ENCODE measurements around the gene RAP1GAP.
A peak's percentile ranks its signal among the peaks of the same experiment; 100 is the strongest.

The RAP1GAP gene

DNA sequence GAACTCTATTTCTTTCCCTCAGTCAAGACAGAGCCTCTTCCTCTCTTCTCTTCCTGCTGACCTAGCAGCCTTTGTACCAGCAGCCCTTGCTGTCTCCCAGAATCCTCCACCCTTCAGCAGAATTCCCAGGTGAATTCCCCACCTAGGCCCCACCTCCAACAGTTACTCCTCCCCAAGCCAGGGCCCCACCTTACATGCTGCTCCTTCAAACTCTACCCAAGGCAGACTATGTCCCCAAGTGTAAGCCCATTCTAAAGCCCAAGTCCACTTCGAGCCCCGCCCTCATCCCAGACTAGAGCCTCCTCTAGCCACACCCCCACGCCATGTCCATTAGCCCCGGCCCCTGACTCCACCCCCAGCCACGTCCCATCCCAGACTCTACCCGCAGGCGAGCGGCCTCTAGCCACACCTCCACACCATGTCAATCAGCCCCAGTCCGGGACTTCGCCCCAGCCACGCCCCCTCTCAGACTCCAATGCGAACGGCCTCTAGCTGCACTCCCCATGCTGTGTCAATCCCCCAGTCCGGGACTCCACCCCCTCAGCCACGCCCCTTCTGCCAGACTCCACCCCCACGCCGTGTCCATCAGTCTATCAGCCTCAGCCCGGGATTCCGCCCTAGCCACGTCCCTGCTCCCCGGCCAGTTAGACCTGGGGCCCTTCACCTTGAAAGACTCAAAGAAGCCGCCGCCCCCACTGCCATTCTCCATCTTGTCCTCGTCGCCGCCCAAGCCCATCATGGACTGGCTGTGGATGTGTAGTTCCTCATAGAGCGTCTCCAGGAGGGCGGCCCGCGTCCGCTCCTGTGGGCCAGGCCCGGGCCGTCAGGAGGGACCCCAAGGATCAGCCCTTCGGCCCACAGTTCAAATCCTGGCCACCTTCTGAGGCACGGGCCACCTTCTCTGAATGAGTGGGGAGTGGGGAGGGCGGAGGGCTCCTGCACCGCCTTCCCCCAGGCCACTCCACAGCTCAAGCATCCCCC, 61.3 kb downstream of the RAP1GAP start:
- DNase-seq = peak; percentile 86

DNA sequence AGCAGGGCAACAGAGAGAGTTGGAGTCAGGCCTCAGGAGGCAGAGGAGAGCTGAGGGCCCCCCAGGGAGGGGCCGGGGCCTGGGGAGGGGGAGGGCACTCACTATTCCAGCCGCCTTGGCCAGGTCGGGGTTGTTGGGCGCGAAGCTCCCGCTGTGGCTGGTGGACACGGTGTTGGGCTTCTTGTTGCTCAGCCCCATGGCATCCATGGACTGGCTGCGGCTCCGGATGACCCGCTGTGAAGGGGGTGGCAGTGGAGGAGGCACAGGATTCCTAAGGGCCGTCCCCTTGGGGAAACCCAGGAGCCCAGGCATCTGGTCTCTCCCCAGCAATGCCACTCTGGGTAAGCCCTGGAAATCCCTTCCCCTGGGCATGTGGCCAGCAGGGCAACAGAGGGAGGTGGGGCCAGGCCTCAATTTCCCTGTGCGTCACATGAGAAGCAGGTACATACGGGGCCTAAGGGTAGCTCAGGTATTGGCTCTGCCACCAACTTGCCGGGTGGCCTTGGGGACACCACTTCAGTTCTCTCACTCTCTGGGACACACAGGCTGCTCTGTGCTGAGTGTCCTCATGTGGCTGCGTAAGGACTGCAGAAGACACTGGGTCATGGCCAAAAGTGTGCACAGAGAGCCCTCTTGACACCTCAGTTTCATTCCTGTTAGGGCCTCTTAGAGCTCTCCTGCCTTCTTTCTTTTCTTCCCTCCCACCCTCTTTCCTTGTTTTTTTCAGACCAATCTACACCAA, 63.0 kb downstream of the RAP1GAP start:
- no peak for DNase-seq

DNA sequence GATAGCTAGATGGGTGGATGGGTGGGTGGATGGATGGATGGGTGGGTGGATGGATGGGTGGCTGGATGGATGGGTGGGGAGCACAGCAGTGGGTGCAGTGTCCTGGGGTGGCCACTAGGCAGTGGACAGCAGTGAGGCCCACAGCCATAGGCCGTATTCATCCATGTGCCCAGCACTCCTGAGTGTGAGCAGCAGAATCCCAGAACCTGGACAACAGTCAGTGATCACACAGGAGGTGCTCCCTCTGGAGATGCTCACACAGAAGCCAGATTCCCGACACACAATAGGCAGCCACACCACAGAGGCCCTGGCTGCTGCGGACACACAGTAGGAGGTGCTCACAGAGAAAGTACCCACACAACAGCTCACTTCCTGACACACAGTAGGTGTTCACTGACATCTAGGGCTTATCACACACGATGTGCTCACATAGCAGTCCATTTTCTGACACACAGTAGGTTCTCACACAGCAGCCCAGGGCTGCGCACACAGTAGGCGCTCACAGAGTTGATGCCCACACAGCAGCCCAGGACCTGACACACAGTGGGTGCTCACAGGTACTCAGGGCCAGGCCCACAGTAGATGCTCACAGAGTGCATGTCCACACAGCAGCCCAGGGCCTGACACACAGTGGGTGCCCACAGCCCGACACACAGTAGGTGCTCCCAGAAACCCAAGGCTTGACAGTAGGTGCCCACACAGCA, 64.0 kb downstream of the RAP1GAP start:
- DNase-seq = no peak

- no peak for DNase-seq
These were observed 64.8 kb downstream of the RAP1GAP start for GRCh38 chr1:21604208-21604957.

DNA sequence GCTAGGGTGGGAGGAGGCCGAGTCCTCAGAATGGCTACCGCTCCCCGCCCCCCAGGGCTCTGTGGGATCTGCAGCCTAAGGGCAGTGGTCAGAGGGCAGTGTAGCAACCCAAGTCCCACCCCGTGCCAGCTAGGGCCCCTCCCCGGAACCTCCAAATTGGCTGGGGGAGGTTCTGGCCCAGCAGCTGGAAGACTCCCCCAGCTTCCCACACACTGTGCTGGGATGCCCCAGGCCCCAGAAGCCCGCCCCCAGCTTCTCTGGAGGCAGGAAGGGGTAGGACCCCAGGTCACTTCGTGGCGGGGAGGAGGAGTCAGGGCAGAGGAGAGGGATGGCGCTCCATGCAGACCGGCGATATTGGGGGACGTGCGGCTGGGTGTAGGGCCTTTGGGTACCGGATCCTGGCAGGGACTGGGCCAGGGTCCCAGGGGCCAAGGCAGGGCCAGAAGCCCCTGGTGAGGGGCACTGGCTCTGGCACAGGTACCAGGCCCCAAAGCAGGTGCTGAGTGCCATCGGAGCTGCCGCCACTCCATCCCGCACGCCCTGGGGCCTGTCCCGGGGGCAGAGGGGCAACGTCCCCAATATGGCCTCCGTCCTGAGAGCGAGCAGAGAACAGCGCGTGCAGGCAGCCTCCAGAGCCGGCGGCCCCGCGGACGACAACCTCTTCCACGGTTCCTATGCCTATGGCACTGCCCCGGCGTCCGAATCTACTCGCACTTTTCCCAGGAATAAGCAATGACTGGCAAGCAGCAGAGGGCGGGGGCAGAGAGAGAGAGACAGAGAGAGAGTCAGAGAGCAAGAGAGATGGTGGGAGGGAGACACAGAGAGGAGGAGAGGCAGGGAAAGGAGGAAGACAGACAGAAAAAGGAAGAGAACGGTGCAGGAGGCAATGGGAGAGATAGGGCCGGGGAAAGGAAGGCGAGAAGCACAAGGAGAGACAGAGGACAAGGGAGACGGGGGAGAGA, 65.7 kb downstream of the RAP1GAP start:
- no peak for DNase-seq

DNA sequence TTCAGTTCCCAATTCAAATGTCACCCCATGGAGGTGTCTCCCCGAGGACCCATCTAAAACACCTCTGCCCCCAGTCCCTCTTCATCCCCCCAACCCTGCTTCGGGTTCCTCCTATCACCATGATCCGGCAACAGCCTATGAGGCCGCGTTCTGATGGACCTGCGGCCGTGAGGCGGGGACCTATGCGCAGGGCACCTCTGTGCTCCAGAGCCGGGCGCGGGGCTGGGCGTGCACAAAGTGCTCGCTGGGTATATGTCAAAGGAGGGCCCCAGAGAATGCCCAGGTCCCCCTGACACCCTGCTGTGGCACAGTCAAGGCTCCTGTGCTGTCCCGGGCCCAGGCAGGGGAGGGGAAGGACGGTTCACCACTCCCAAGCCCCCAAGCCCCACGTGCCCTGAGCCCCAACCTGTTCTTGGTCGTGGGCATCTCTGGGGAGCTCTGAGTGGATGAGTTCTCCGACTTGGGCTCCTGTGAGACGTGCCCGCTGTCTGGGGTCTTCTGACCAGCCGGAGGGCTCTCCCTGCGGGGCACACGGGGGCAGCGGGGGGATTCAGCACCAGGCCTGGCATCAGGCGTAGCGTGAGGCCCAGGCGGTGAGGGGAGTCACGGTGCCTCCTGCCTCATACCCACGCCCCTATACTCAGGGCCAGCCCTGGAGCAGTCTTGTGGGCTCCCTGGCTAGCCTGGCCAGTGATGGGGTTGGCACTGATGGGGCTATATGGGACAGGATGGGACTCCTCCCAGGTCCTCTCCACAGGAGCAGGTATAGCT, 67.7 kb downstream of the RAP1GAP start:
- DNase-seq = no peak

DNA sequence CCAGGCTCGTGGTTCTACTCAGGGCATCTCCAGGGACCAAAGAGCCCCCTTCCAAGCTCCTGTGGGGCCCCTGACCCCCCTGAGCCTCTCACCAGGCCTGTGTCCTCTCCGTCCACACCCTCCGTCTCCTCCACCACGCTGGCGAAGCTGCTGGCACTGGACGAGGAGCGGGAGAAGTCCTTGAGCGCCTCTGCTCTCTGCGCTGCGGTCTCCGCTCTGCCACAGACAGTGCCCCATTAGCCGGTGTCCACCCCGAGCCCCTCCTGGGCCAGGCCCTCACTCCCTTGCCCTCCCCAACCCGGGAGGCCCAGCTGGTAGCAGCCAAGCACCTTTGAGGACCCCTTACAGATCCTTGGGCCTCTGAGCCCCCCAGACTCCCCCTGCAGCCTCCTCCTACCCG, 69.8 kb downstream of the RAP1GAP start:
- no peak for DNase-seq

GRCh38 chr1:21598904-21599303, 70.3 kb downstream of the RAP1GAP start:
- no peak for DNase-seq

GRCh38 chr1:21598417-21598816, 70.7 kb downstream of the RAP1GAP start:
- DNase-seq = no peak

DNA sequence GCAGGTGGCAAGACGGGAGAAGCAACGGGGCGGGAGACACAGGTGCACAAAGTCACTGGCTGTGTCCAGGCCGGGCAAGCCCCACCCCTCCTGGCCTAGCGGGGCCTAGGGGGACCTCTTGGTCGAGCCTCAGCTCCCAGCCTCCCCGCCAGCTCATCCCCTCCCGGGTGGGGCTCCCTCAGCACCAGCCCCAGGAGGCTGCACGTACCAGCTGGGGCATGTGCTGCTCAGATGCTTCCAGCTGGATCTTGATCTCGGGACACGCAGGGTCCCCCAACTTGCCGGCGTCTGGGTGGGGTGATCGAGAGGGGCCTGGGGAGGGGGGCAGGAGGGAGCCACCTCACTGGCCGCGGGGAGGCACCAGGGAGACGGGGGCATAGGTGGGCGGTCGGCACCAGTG, 71.4 kb downstream of the RAP1GAP start:
- DNase-seq = no peak

DNA sequence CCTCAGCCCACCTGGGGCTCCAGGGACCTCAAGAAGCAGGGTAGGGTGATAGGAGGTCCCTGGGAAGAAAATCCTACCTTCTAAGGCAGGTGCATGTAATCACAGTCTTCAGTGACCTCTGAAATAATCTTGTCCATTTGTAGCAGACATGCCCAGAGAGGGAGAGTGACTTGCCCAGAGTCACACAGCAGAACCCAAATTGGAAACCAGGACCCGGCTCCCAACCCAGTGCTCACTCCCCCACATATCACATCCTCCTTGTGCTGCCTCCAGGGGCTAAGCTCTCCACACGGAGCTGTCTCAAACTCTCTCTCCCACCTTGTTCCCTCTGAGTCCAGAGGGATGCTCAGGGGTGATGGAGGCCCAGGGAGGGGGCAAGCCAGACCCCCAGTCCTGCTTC, 72.5 kb downstream of the RAP1GAP start:
- no peak for DNase-seq

DNA sequence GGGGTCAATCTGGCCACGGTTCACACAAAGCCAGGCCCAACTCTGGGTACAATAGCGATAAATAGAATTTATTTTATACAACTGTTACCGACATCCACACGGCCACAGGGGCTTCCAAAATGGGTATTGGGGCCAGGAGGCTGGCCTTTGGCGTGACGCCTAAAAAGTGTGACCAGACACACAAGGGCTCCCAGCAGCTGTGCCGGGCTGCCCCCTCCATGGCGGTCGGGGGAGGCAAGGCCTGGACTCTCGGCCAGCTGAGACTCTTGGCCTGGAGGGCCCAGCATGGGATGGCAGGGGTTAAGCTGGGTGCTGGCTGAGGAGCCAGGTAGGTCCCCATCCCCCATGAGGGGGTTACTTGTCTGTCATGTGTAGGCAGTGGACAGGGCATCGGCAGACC, 73.0 kb downstream of the RAP1GAP start:
- DNase-seq = no peak

DNA sequence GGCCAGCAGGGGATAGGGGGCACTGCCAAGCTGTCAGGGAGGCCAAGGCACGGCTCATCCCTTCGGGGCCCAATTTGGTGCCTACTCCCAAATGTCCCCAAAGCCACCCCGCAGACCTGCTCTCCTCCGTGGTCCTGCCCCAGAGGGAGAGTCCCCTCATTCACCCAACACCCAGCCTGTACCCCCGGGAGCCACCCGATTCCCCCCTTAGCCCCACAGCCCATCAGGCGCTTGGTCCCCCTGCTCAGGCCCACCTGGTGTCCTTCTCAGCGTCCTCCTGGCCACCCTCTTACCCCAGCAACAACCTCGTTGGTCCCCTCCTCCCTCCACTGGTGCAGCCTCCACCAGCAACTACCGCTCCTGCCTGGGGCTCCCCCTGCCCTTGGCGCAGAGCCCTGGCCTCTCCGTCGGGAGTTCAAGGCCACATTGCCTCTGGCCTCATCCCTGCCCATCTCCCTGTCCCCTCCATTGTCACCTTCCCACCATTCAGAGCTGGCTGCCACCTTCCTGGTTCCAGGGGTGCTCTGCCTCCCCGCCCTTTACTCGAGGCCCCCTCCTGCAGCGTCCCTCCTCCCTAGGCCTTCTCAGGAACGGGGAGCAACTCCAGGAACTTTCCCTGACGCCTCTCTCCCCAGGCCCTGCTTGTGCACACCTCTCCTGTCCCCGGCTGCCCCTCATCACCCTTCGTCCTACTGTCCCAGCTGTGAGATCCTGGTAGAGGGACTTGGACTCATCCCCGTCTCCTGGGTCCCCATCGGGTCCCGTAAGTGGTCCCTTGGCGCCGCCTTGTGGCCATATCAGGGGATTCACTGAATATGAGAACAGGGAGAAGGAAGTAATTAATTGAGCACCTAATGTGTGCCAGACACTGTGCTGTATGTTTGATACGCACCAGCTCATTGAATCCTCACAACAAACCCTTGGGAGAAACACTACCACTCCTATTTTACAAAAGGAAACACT, 73.9 kb downstream of the RAP1GAP start:
- peak; percentile 12 for DNase-seq

DNA sequence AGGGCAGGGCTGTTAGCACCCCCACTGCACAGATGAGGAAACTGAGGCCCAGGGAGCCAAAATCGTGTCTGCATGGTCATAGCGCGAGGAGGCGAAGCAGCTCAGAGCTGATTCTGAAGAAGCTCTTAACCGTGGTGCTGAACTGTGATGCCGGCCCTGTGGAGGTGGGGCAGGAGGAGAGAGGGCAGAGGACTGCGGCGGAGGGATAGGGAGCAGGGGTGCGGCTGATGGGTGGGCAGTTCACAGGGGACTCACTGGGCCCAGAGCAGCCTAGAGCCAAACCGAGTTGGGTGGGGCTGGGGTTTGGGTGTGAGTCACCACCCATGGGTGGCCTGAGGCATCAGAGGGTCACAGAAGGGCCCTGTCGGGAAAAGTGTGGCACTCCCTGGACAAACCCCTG, 74.7 kb downstream of the RAP1GAP start:
- DNase-seq = no peak

- no peak for DNase-seq
These were observed 75.9 kb downstream of the RAP1GAP start for GRCh38 chr1:21593231-21593630.

GRCh38 chr1:21592086-21592865, 76.9 kb downstream of the RAP1GAP start:
- no peak for DNase-seq

DNA sequence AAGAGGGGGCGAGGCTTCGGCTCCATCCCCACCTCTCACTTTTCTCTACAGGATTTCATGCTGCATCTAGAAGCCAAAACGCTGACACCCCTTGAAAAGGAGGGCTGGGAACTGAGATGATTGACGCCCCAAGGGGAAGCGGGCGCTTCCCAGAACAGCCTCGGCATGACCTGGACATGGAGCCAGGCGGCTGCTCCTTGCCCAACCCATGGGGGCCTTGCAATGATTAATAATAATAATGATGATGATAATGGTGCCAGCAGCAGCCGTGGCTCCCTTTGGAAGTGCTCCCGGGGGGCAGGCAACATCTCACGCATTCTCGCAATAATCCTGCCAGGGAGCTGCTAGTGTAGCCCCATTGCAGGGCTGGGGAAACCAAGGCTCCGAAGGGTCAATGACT, 78.2 kb downstream of the RAP1GAP start:
- no peak for DNase-seq

DNA sequence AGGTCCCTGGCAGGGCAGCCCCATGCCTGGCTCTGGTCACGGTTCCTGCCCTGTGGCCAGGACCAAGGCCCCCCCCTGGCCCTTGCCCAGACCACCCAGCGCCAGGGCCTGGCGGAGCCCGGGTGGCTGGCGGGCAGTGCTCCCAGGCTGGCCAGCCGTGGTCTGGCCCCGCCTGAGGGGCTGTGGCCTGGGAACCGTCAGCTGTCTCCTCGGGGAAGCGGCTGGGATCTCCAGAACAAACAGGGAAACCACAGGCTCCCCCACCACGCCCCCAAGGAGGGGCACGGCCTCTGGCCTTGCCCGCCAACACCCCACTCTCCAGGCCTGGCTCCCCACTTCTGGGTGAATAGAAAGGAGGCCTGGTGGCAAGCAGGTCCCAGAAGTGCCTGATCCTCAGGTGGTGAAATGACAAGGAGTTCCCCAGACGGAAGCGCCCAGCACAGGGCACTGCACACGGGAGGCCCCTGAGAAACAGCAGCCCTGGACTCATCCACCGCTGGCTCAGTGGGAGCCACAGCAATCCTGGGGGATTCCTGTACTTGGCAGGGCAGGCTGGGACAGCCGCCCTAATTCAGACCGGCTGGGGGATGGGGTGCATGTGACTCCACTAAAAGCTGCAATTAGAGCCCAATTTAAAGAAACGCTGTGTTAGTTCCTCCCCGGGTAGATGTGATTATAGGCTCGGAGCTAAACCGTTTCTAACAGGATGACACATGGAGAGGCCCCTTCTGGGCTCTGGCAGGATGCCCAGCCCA, 78.9 kb downstream of the RAP1GAP start:
- DNase-seq = no peak
